Glomerular visceral epithelial cell (primary cell): ENCODE results near the gene RUNX1.

Experiments
- DNase-seq: peaks from one replicate; pipeline ENCODE4 v3.0.0-alpha.2; 2016; ENCODE audit errors: extremely low spot score

Gene RUNX1

GRCh38 chr21:35048706-35049617 is at the start of gene RUNX1:
TSS of gene RUNX1 (minus strand) at chr21:35049302.
- DNase-seq = peak; percentile 93

GRCh38 chr21:35097525-35097924 is 48.4 kb upstream of the RUNX1 start:
- no peak for DNase-seq

- DNase-seq = no peak
These were observed 47.9 kb upstream of the RUNX1 start for GRCh38 chr21:35096959-35097358.

GRCh38 chr21:35095859-35096291 is 46.8 kb upstream of the RUNX1 start:
- no peak for DNase-seq

GRCh38 chr21:35093514-35093913 is 44.4 kb upstream of the RUNX1 start:
- no peak for DNase-seq

- DNase-seq = no peak
These were observed 42.4 kb upstream of the RUNX1 start for GRCh38 chr21:35091496-35091895.

- no peak for DNase-seq
These were observed 41.3 kb upstream of the RUNX1 start for GRCh38 chr21:35090403-35090802.

GRCh38 chr21:35088319-35088771 is 39.2 kb upstream of the RUNX1 start:
- no peak for DNase-seq

- DNase-seq = peak; percentile 39
These were observed 37.3 kb upstream of the RUNX1 start for GRCh38 chr21:35086357-35086756.

GRCh38 chr21:35084869-35085268 is 35.8 kb upstream of the RUNX1 start:
- DNase-seq = peak; percentile 72

- no peak for DNase-seq
These were observed 34.1 kb upstream of the RUNX1 start for GRCh38 chr21:35083246-35083645.

- no peak for DNase-seq
These were observed 32.8 kb upstream of the RUNX1 start for GRCh38 chr21:35081861-35082260.

- DNase-seq = no peak
These were observed 30.1 kb upstream of the RUNX1 start for GRCh38 chr21:35079181-35079580.

- no peak for DNase-seq
These were observed 28.9 kb upstream of the RUNX1 start for GRCh38 chr21:35077975-35078374.

- DNase-seq = no peak
These were observed 28.4 kb upstream of the RUNX1 start for GRCh38 chr21:35077466-35077865.

- DNase-seq = peak; percentile 74
These were observed 26.4 kb upstream of the RUNX1 start for GRCh38 chr21:35075546-35075945.

- no peak for DNase-seq
These were observed 23.9 kb upstream of the RUNX1 start for GRCh38 chr21:35072960-35073359.

- no peak for DNase-seq
These were observed 23.5 kb upstream of the RUNX1 start for GRCh38 chr21:35072557-35072956.

GRCh38 chr21:35071347-35071746 is 22.2 kb upstream of the RUNX1 start:
- no peak for DNase-seq

GRCh38 chr21:35070436-35070835 is 21.3 kb upstream of the RUNX1 start:
- no peak for DNase-seq

GRCh38 chr21:35066824-35067223 is 17.7 kb upstream of the RUNX1 start:
- no peak for DNase-seq

- DNase-seq = no peak
These were observed 14.5 kb upstream of the RUNX1 start for GRCh38 chr21:35063428-35064172.

- no peak for DNase-seq
These were observed 12.9 kb upstream of the RUNX1 start for GRCh38 chr21:35062016-35062415.
